Esophagus muscularis mucosa (tissue), 4 donors: ENCODE measurements around the gene COL3A1.

Experiments
- EP300 ChIP-seq: sonication (generic); formaldehyde crosslinking; IDR thresholded peaks from one replicate; pipeline ENCODE4 v1.6.1; 2017; ENCODE audit warnings: antibody characterized with exemption
- POLR2A ChIP-seq: fragments of 450-650 bp; IDR thresholded peaks from one replicate; pipeline ENCODE4 v1.6.1; 2017; ENCODE audit warnings: antibody characterized with exemption, moderate library complexity, mild to moderate bottlenecking, low read depth
- POLR2AphosphoS5 ChIP-seq, 2 donors: sonication (generic); formaldehyde crosslinking; IDR thresholded peaks; one replicate each; pipeline ENCODE4 v1.6.1; 2017; ENCODE audit warnings: antibody characterized with exemption in 2 of 2
- TF ChIP-seq, protein P1 (sequence below), 3 experiments: fragments of 200-600 bp in 2 of 3; fragments of 450-650 bp in 1 of 3; sonication (generic) in 2 of 3; IDR thresholded peaks; one replicate each; pipeline ENCODE4 v1.5.1; 2017 to 2019; ENCODE audit warnings: antibody characterized with exemption in 3 of 3, mild to moderate bottlenecking in 2 of 3, moderate library complexity in 1 of 3

DNA sequence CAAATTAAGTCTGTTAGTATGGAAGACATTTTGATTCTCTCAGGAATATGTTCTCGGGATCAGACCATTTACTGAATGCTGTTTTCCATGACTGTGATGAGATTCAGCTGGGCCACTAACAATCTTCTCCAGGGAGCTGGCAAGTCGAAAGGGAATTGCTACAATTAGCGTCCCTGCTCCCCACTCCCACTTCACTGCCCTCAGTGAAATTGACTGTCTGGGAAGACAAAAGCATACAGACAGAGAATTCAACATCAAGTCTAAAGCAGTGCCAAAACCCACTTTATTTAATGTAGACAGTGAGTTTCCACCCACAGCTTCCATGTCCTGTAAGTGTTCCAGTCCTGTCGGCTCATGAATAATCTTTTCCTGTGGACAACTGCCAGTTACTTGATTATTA lies 34.0 kb upstream of the COL3A1 start:
- TF ChIP-seq, protein P1, sequence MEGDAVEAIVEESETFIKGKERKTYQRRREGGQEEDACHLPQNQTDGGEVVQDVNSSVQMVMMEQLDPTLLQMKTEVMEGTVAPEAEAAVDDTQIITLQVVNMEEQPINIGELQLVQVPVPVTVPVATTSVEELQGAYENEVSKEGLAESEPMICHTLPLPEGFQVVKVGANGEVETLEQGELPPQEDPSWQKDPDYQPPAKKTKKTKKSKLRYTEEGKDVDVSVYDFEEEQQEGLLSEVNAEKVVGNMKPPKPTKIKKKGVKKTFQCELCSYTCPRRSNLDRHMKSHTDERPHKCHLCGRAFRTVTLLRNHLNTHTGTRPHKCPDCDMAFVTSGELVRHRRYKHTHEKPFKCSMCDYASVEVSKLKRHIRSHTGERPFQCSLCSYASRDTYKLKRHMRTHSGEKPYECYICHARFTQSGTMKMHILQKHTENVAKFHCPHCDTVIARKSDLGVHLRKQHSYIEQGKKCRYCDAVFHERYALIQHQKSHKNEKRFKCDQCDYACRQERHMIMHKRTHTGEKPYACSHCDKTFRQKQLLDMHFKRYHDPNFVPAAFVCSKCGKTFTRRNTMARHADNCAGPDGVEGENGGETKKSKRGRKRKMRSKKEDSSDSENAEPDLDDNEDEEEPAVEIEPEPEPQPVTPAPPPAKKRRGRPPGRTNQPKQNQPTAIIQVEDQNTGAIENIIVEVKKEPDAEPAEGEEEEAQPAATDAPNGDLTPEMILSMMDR (IDR thresholded peaks at IDR 0.05) = no peak
- TF ChIP-seq POLR2A = no peak
- no peak for TF ChIP-seq EP300
- TF ChIP-seq POLR2AphosphoS5 (IDR thresholded peaks at IDR 0.05) = no peak
